Mammary epithelial cell (primary cell): ENCODE results near the gene TMEM135.

Experiments
- CTCF ChIP-seq, 2 donors: IDR thresholded peaks in 1 of 2; conservative IDR thresholded peaks in 1 of 2; 2 replicates each; pipeline ENCODE4 v1.5.1; 2011 to 2012; ENCODE audit warnings: inconsistent platforms in 2 of 2, low read length in 2 of 2, mild to moderate bottlenecking in 2 of 2, control low read depth in 1 of 2, low read depth in 1 of 2; ENCODE audit not compliant: insufficient read depth in 1 of 2; ENCODE audit errors: extremely low read depth in 1 of 2
- EZH2 ChIP-seq: IDR thresholded peaks from 2 replicates; pipeline ENCODE4 v1.6.1; 2012; ENCODE audit warnings: low read length, inconsistent platforms, borderline replicate concordance

- TF ChIP-seq CTCF (conservative IDR thresholded peaks at IDR 0.05 in 1 of 2, IDR thresholded peaks at IDR 0.05 in 1 of 2; ENCODE audit: extremely low read depth in 1 of 2, insufficient read depth in 1 of 2, low read depth in 1 of 2, low read length in 2 of 2) (no peak), EZH2 (no peak)
These were observed 38.6 kb downstream of the TMEM135 start for GRCh38 chr11:87076260-87076783.
